NB4 (cell line): ENCODE measurements around the gene CIROP.

Experiments
- CTCF ChIP-seq: IDR thresholded peaks from one replicate; pipeline ENCODE4 v1.5.1; 2012; ENCODE audit warnings: low read depth, low read length
- POLR2A ChIP-seq: IDR thresholded peaks from 2 replicates; pipeline ENCODE4 v1.6.1; 2011; ENCODE audit warnings: mild to moderate bottlenecking; ENCODE audit not compliant: insufficient read length; ENCODE audit errors: extremely low read depth
- TF ChIP-seq, protein P1 (sequence below): IDR thresholded peaks from 2 replicates; pipeline ENCODE4 v1.6.1; 2011; ENCODE audit warnings: low read depth, low read length

DNA sequence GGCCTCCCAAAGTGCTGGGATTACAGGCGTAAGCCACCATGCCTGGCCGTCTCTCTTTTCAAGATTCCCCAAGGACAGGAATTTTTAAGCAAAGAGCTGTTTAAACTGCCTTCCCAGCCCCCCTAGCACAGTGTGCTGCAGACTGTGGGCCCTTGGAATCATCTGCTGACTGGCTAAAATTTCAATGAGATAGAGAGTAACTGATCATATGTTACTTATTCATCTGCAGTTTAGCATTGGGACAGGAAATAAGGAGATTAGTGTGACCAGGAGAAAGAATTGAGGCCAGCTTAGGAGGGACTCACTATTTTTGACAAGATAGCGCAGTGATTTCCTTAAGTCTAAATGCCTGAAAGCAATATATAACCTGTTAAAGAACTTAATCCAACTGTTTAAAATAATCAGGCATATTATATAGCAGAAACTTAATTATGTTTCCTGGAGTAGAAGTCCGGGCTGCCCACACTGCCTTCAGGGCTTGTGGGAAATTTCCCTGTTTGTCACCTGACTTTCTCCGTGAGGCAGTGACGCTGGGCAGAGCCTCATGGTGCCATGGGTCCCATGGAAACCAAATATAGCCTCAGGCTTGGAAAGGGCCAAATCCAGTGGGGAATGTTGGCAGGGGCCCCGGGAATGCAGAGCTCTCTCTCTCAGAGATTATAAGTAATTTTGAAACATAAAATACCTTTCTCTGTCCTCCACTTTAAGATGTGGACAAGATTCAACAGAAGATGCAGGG is 37.1 kb upstream of the CIROP start:
- no peak for TF ChIP-seq CTCF
- no peak for TF ChIP-seq POLR2A
- TF ChIP-seq, protein P1, sequence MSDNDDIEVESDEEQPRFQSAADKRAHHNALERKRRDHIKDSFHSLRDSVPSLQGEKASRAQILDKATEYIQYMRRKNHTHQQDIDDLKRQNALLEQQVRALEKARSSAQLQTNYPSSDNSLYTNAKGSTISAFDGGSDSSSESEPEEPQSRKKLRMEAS = no peak
